ENCODE results near the gene CDCA5. TPM values are rescaled to one million over a fixed set of nuclear protein-coding genes. Genes with fewer than 3 reads are reported as not detected.

Gene CDCA5
- total RNA-seq, 1 experiment from 2014 or later = 94.8 TPM

- Histone ChIP-seq H4K5ac (ENCODE audit: insufficient read length, low read depth, low read length) (no peak overlapping the region), H2BK12ac (ENCODE audit: insufficient read length, low read depth, low read length) (no peak overlapping the region), H4K20me1 (ENCODE audit: control insufficient read depth, insufficient read depth, insufficient read length) (no peaks in the 10 kb centered on the region), H3K4me2 (ENCODE audit: insufficient read depth, insufficient read length, low read length) (no peak overlapping the region), H3K9ac (ENCODE audit: extremely low read depth, insufficient read length, low read length) (no peak overlapping the region), H2AK5ac (ENCODE audit: insufficient read length, low read length) (no peak overlapping the region), H3K23me2 (ENCODE audit: insufficient read length, low read depth, low read length, poor library complexity, severe bottlenecking) (peaks cover 18% of the 10 kb centered on the region), H3K14ac (ENCODE audit: insufficient read depth, low read length) (no peak overlapping the region), H3K79me1 (ENCODE audit: insufficient read depth, low read depth, low read length, poor library complexity, severe bottlenecking) (no peaks in the 10 kb centered on the region), H2AFZ (ENCODE audit: low read length) (no peak overlapping the region), H3K79me2 (ENCODE audit: insufficient read depth, low read length) (no peaks in the 10 kb centered on the region), H3K9me3 (ENCODE audit: control insufficient read depth, low read depth, low read length) (no peaks in the 10 kb centered on the region), H2BK120ac (ENCODE audit: low read depth, low read length, poor library complexity, severe bottlenecking) (no peak overlapping the region), H3K27me3 (ENCODE audit: insufficient read depth, low read length) (no peaks in the 10 kb centered on the region), H3K23ac (ENCODE audit: insufficient read length, low read depth, low read length) (no peak overlapping the region), H2BK15ac (ENCODE audit: low read depth, low read length) (no peak overlapping the region), H3K18ac (ENCODE audit: insufficient read length, low read depth, low read length) (no peak overlapping the region), H3K4ac (ENCODE audit: low read depth, low read length) (no peak overlapping the region), H4K8ac (replicated peaks; ENCODE audit: insufficient read length, low read depth, low read length) (no peak overlapping the region), H3T11ph (ENCODE audit: low read length) (no peak overlapping the region), H3K4me1 (ENCODE audit: insufficient read depth, low read length) (no peaks in the 10 kb centered on the region), H3K56ac (ENCODE audit: insufficient read length, low read depth, low read length) (no peak overlapping the region), H2BK5ac (ENCODE audit: insufficient read length, low read length) (no peak overlapping the region), H2BK20ac (ENCODE audit: low read depth, low read length, poor library complexity, severe bottlenecking) (no peak overlapping the region), H4K91ac (ENCODE audit: insufficient read length, low read depth, low read length) (no peak overlapping the region), H3K27ac (ENCODE audit: insufficient read length, low read depth, low read length) (no peak overlapping the region)
- Mint-ChIP-seq H3K9me3 (no peaks in the 10 kb centered on the region), H3K4me1 (peaks cover 17 to 25% of the 10 kb centered on the region in 2 experiments), H3K27ac (no peak overlapping the region), H3K4me3 (peak overlapping the region in 1 of 2 experiments; percentile 99; a peak in 2 of 5 replicates), H3K36me3 (ENCODE audit: insufficient read depth in 1 of 3, low read depth in 3 of 3) (peaks cover 8 to 42% (median 40%) of the 10 kb centered on the region in 3 experiments), H3K27me3 (ENCODE audit: low read depth) (peaks cover 1% of the 10 kb centered on the region; the same call in 1 of the 2 replicates)
- WGBS (ENCODE audit: extremely low coverage, insufficient read length, low lambda C conversion rate) = no CpG with 5 or more reads among the region's 11 CpGs
- no peak for TF ChIP-seq CTCF (conservative IDR thresholded peaks at IDR 0.05)
- no peak for DNase-seq
These were observed 30.8 kb upstream of the CDCA5 start for GRCh38 chr11:65114538-65115171.

All from H9 (cell line).